ENCODE measurements around the gene PRSS48. TPM values are rescaled to one million over a fixed set of nuclear protein-coding genes. Genes with fewer than 3 reads are reported as not detected.

PRSS48 gene
- total RNA-seq, 1 donor from 2014 or later = not detected

GRCh38 chr4:151325111-151325948 lies 48.4 kb downstream of the PRSS48 start, which contains the start of gene SH3D19:
Gene SH3D19, minus strand, starts transcription at chr4:151325605. Its CDS starts 253 bp downstream, at chr4:151325352.
- H3K27ac Mint-ChIP-seq = peak within 1 kb of the TSS; percentile 95
- H3K9me3 Mint-ChIP-seq = no peaks in the 10 kb centered on the region
- peak; percentile 25 to 58 for DNase-seq (ENCODE audit: low spot score in 2 of 2, unreplicated experiment in 2 of 2)
- H3K36me3 Mint-ChIP-seq = no peaks in the 10 kb centered on the region
- no peaks in the 10 kb centered on the region for H3K27me3 Mint-ChIP-seq (ENCODE audit: low read depth)
- H3K4me3 Mint-ChIP-seq = peak within 1 kb of the TSS; percentile 95
- TF ChIP-seq CTCF (IDR thresholded peaks at IDR 0.05; ENCODE audit: unreplicated experiment) = no peak
- peaks cover 37% of the 10 kb centered on the region for H3K4me1 Mint-ChIP-seq

- no peak for TF ChIP-seq CTCF (IDR thresholded peaks at IDR 0.05; ENCODE audit: unreplicated experiment)
- Mint-ChIP-seq H3K27me3 (ENCODE audit: low read depth) (no peaks in the 10 kb centered on the region), H3K4me1 (peaks cover 37% of the 10 kb centered on the region), H3K9me3 (peaks cover 3% of the 10 kb centered on the region), H3K36me3 (no peaks in the 10 kb centered on the region), H3K4me3 (peak overlapping the region; percentile 95), H3K27ac (peak overlapping the region; percentile 95)
- no peak for DNase-seq (ENCODE audit: low spot score in 2 of 2, unreplicated experiment in 2 of 2)
These were observed 48.9 kb downstream of the PRSS48 start for GRCh38 chr4:151325949-151326246.

- Mint-ChIP-seq H3K27ac (no peak overlapping the region), H3K9me3 (peaks cover 5% of the 10 kb centered on the region), H3K4me3 (no peak overlapping the region)
These were observed 52.5 kb downstream of the PRSS48 start for GRCh38 chr4:151329217-151330007.

GRCh38 chr4:151331276-151332042 lies 54.5 kb downstream of the PRSS48 start:
- Mint-ChIP-seq H3K4me1 (no peaks in the 10 kb centered on the region), H3K36me3 (no peaks in the 10 kb centered on the region), H3K27me3 (ENCODE audit: low read depth) (no peaks in the 10 kb centered on the region), H3K27ac (no peak overlapping the region), H3K9me3 (peaks cover 5% of the 10 kb centered on the region), H3K4me3 (no peak overlapping the region)
- DNase-seq (ENCODE audit: low spot score in 2 of 2, unreplicated experiment in 2 of 2) = no peak
- TF ChIP-seq CTCF (IDR thresholded peaks at IDR 0.05; ENCODE audit: unreplicated experiment) = no peak

More at GRCh38 chr4:151329217-151330007, 52.5 kb downstream of the PRSS48 start:
- H3K4me1 Mint-ChIP-seq = peaks cover 8% of the 10 kb centered on the region
- H3K36me3 Mint-ChIP-seq = no peaks in the 10 kb centered on the region
- TF ChIP-seq CTCF (IDR thresholded peaks at IDR 0.05; ENCODE audit: unreplicated experiment) = no peak
- no peaks in the 10 kb centered on the region for H3K27me3 Mint-ChIP-seq (ENCODE audit: low read depth)
- DNase-seq (ENCODE audit: low spot score in 2 of 2, unreplicated experiment in 2 of 2) = no peak

GRCh38 chr4:151339467-151339866 lies 62.5 kb downstream of the PRSS48 start:
- H3K4me1 Mint-ChIP-seq = no peaks in the 10 kb centered on the region
- no peak overlapping the region for H3K27ac Mint-ChIP-seq
- no peak for DNase-seq (ENCODE audit: low spot score in 2 of 2, unreplicated experiment in 2 of 2)
- H3K27me3 Mint-ChIP-seq (ENCODE audit: low read depth) = no peaks in the 10 kb centered on the region
- no peak overlapping the region for H3K4me3 Mint-ChIP-seq
- no peak for TF ChIP-seq CTCF (IDR thresholded peaks at IDR 0.05; ENCODE audit: unreplicated experiment)
- H3K36me3 Mint-ChIP-seq = no peaks in the 10 kb centered on the region
- H3K9me3 Mint-ChIP-seq = no peaks in the 10 kb centered on the region
